H9 (cell line): ENCODE results near the gene FAM53B. TPM values are rescaled to one million over a fixed set of nuclear protein-coding genes. Genes with fewer than 3 reads are reported as not detected.

Experiments
- DNase-seq: peaks from one replicate; pipeline ENCODE4 v3.0.0-alpha.2; 2017
- H2AFZ ChIP-seq: one replicate; pipeline ENCODE4 v1.6.1; 2013; ENCODE audit warnings: mild to moderate bottlenecking, low read length, control low read depth, moderate library complexity
- H2AK5ac ChIP-seq: 2 replicates; pipeline ENCODE4 v1.6.1; 2013; ENCODE audit warnings: low read length, control low read depth, mixed read lengths; ENCODE audit not compliant: insufficient read length
- H2BK120ac ChIP-seq: one replicate; pipeline ENCODE4 v1.6.1; 2013; ENCODE audit warnings: low read depth, mild to moderate bottlenecking, low read length, control low read depth, inconsistent platforms; ENCODE audit not compliant: poor library complexity, severe bottlenecking
- H2BK12ac ChIP-seq: 2 replicates; pipeline ENCODE4 v1.6.1; 2013; ENCODE audit warnings: low read length, control low read depth, mixed read lengths, low read depth; ENCODE audit not compliant: insufficient read length
- H2BK15ac ChIP-seq: 2 replicates; pipeline ENCODE4 v1.6.1; 2013; ENCODE audit warnings: low read depth, low read length, control low read depth
- H2BK20ac ChIP-seq: one replicate; pipeline ENCODE4 v1.6.1; 2013; ENCODE audit warnings: low read depth, mild to moderate bottlenecking, low read length, control low read depth, inconsistent platforms; ENCODE audit not compliant: poor library complexity, severe bottlenecking
- H2BK5ac ChIP-seq: 2 replicates; pipeline ENCODE4 v1.6.1; 2013; ENCODE audit warnings: low read length, control low read depth, mixed read lengths; ENCODE audit not compliant: insufficient read length
- H3K14ac ChIP-seq: 2 replicates; pipeline ENCODE4 v1.6.1; 2013; ENCODE audit warnings: low read length, control low read depth; ENCODE audit not compliant: insufficient read depth
- H3K18ac ChIP-seq: 2 replicates; pipeline ENCODE4 v1.6.1; 2013; ENCODE audit warnings: low read depth, mild to moderate bottlenecking, mixed read lengths, low read length, control low read depth; ENCODE audit not compliant: insufficient read length
- H3K23ac ChIP-seq: 2 replicates; pipeline ENCODE4 v1.6.1; 2013; ENCODE audit warnings: low read length, control low read depth, mixed read lengths, low read depth; ENCODE audit not compliant: insufficient read length
- H3K23me2 ChIP-seq: 2 replicates; pipeline ENCODE4 v1.6.1; 2013; ENCODE audit warnings: low read depth, mild to moderate bottlenecking, mixed read lengths, low read length, control low read depth; ENCODE audit not compliant: insufficient read length, poor library complexity, severe bottlenecking
- H3K27ac ChIP-seq: 2 replicates; pipeline ENCODE4 v1.5.1; 2013; ENCODE audit warnings: low read length, control low read depth, mixed read lengths, low read depth; ENCODE audit not compliant: insufficient read length
- H3K27me3 ChIP-seq: 2 replicates; pipeline ENCODE4 v1.6.1; 2013; ENCODE audit warnings: low read length, control low read depth, inconsistent platforms; ENCODE audit not compliant: insufficient read depth
- H3K4ac ChIP-seq: 2 replicates; pipeline ENCODE4 v1.6.1; 2013; ENCODE audit warnings: low read depth, mild to moderate bottlenecking, control low read depth, inconsistent platforms, low read length, moderate library complexity
- H3K4me1 ChIP-seq: 2 replicates; pipeline ENCODE4 v1.6.1; 2013; ENCODE audit warnings: low read length, control low read depth, inconsistent platforms; ENCODE audit not compliant: insufficient read depth
- H3K4me2 ChIP-seq: 2 replicates; pipeline ENCODE4 v1.6.1; 2013; ENCODE audit warnings: low read length, control low read depth, mixed read lengths; ENCODE audit not compliant: insufficient read length, insufficient read depth
- H3K56ac ChIP-seq: 2 replicates; pipeline ENCODE4 v1.6.1; 2013; ENCODE audit warnings: low read depth, mild to moderate bottlenecking, mixed read lengths, low read length, control low read depth; ENCODE audit not compliant: insufficient read length
- H3K79me1 ChIP-seq: 2 replicates; pipeline ENCODE4 v1.6.1; 2013; ENCODE audit warnings: low read depth, mild to moderate bottlenecking, moderate library complexity, low read length, control low read depth, inconsistent platforms; ENCODE audit not compliant: insufficient read depth, poor library complexity, severe bottlenecking
- H3K79me2 ChIP-seq: 2 replicates; pipeline ENCODE4 v1.6.1; 2013; ENCODE audit warnings: low read length, control low read depth, inconsistent platforms; ENCODE audit not compliant: insufficient read depth
- H3K9ac ChIP-seq: 2 replicates; pipeline ENCODE4 v1.6.1; 2013; ENCODE audit warnings: low read length, control low read depth, mixed read lengths; ENCODE audit not compliant: insufficient read length; ENCODE audit errors: extremely low read depth
- H3K9me3 ChIP-seq: one replicate; pipeline ENCODE4 v1.6.1; 2013; ENCODE audit warnings: low read depth, low read length, inconsistent platforms; ENCODE audit not compliant: control insufficient read depth
- H3T11ph ChIP-seq: one replicate; pipeline ENCODE4 v1.6.1; 2013; ENCODE audit warnings: mild to moderate bottlenecking, low read length, control low read depth, inconsistent platforms
- H4K20me1 ChIP-seq: one replicate; pipeline ENCODE4 v1.6.1; 2013; ENCODE audit not compliant: control insufficient read depth, insufficient read length, insufficient read depth
- H4K5ac ChIP-seq: 2 replicates; pipeline ENCODE4 v1.6.1; 2013; ENCODE audit warnings: low read depth, mild to moderate bottlenecking, mixed read lengths, low read length, control low read depth; ENCODE audit not compliant: insufficient read length
- H4K8ac ChIP-seq: replicated peaks from 2 replicates; pipeline ENCODE4 v1.6.1; 2013; ENCODE audit warnings: low read length, control low read depth, mixed read lengths, low read depth; ENCODE audit not compliant: insufficient read length
- H4K91ac ChIP-seq: 2 replicates; pipeline ENCODE4 v1.6.1; 2013; ENCODE audit warnings: low read depth, mild to moderate bottlenecking, moderate library complexity, mixed read lengths, low read length, control low read depth; ENCODE audit not compliant: insufficient read length
- H3K27ac Mint-ChIP-seq, 3 experiments: 2 replicates in 2 of 3; 3 replicates in 1 of 3; pipeline ENCODE4 v1.8.0; 2020 to 2021; ENCODE audit warnings: mixed read lengths in 3 of 3, mild to moderate bottlenecking in 1 of 3, moderate library complexity in 1 of 3
- H3K27me3 Mint-ChIP-seq: 2 replicates; pipeline ENCODE4 v1.8.0; 2021; ENCODE audit warnings: low read depth, mild to moderate bottlenecking, moderate library complexity, mixed read lengths
- H3K36me3 Mint-ChIP-seq, 3 experiments: 2 replicates in 2 of 3; 3 replicates in 1 of 3; pipeline ENCODE4 v1.8.0; 2020 to 2021; ENCODE audit warnings: low read depth in 3 of 3, mixed read lengths in 3 of 3; ENCODE audit not compliant: insufficient read depth in 1 of 3
- H3K4me1 Mint-ChIP-seq, 2 experiments: 2 replicates each; pipeline ENCODE4 v1.8.0; 2020; ENCODE audit warnings: mixed read lengths in 2 of 2
- H3K4me3 Mint-ChIP-seq, 2 experiments: 2 replicates in 1 of 2; 3 replicates in 1 of 2; pipeline ENCODE4 v1.8.0; 2020 to 2021; ENCODE audit warnings: mild to moderate bottlenecking in 2 of 2, mixed read lengths in 2 of 2, moderate library complexity in 1 of 2
- H3K9me3 Mint-ChIP-seq, 2 experiments: 2 replicates in 1 of 2; 3 replicates in 1 of 2; pipeline ENCODE4 v1.8.0; 2020; ENCODE audit warnings: mild to moderate bottlenecking in 2 of 2, mixed read lengths in 2 of 2, moderate library complexity in 1 of 2
- WGBS: extraction: QIAGEN DNeasy Blood & Tissue Kit; methylation state at CpG from one replicate; pipeline ENCODE4 v1.1.7; 2013; ENCODE audit warnings: missing lambda C conversion rate, low lambda C conversion rate, mixed read lengths; ENCODE audit not compliant: insufficient read length; ENCODE audit errors: extremely low coverage; 5-methylcytosine and 5-hydroxymethylcytosine counted together
- total RNA-seq: library from RNA; stranded (reverse); gene quantifications from 2 replicates; pipeline ENCODE4 v1.2.1, GENCODE V29; 2021
- TF ChIP-seq, protein P1 (sequence below): fragments of 200-600 bp; sonication (generic); conservative IDR thresholded peaks from 3 replicates; pipeline ENCODE4 v1.8.0; 2021; ENCODE audit warnings: antibody characterized with exemption, mild to moderate bottlenecking

The FAM53B gene
- total RNA-seq, 1 experiment from 2014 or later = 11.5 TPM

DNA sequence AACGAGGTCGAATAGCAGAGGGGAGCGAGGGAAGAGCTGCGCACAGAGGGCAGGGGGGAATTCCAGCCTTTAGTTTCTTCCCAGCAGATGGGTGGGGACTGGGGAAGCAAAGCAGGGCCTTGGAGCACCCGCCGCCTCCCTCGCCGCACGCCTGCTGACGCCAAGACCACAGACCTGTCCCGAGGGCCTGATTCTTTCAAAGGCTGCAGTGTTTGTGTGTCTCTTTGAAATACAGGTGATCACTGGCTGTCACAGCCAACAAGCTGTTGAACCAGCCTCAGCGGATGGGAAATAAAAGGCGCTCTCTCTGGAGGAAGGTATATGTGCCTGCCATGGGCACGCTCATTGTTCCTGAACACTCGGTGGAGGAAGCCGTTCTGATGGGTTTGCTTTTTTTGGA lies 119.3 kb downstream of the FAM53B start:
- no peaks in the 10 kb centered on the region for H3K79me1 ChIP-seq
- Mint-ChIP-seq H3K9me3 (no peaks in the 10 kb centered on the region), H3K4me3 (no peak overlapping the region), H3K27me3 (peaks cover 1% of the 10 kb centered on the region; the same call in 1 of the 2 replicates), H3K36me3 (no peaks in the 10 kb centered on the region; a peak in 1 of 7 replicates), H3K4me1 (peaks cover 28 to 35% of the 10 kb centered on the region in 2 experiments), H3K27ac (peak overlapping the region; percentile 54 to 70 (median 56); a peak in 5 of 7 replicates)
- no peak overlapping the region for H2BK5ac ChIP-seq
- no peak overlapping the region for H2AFZ ChIP-seq
- H2AK5ac ChIP-seq = no peak overlapping the region
- DNase-seq = no peak
- H4K5ac ChIP-seq = no peak overlapping the region
- no peaks in the 10 kb centered on the region for H3K27me3 ChIP-seq
- H3T11ph ChIP-seq = no peak overlapping the region
- H2BK20ac ChIP-seq = no peak overlapping the region
- no peaks in the 10 kb centered on the region for H3K23me2 ChIP-seq
- no peak overlapping the region for H4K91ac ChIP-seq
- no peaks in the 10 kb centered on the region for H3K79me2 ChIP-seq
- no peaks in the 10 kb centered on the region for H3K9me3 ChIP-seq
- no peak overlapping the region for H3K9ac ChIP-seq
- no peak overlapping the region for H3K18ac ChIP-seq
- no peak overlapping the region for H3K27ac ChIP-seq
- H3K4me2 ChIP-seq = no peak overlapping the region
- no peak overlapping the region for H2BK15ac ChIP-seq
- H3K23ac ChIP-seq = no peak overlapping the region
- H3K4me1 ChIP-seq = peaks cover 3% of the 10 kb centered on the region; the same call in 1 of the 2 replicates
- TF ChIP-seq, protein P1, sequence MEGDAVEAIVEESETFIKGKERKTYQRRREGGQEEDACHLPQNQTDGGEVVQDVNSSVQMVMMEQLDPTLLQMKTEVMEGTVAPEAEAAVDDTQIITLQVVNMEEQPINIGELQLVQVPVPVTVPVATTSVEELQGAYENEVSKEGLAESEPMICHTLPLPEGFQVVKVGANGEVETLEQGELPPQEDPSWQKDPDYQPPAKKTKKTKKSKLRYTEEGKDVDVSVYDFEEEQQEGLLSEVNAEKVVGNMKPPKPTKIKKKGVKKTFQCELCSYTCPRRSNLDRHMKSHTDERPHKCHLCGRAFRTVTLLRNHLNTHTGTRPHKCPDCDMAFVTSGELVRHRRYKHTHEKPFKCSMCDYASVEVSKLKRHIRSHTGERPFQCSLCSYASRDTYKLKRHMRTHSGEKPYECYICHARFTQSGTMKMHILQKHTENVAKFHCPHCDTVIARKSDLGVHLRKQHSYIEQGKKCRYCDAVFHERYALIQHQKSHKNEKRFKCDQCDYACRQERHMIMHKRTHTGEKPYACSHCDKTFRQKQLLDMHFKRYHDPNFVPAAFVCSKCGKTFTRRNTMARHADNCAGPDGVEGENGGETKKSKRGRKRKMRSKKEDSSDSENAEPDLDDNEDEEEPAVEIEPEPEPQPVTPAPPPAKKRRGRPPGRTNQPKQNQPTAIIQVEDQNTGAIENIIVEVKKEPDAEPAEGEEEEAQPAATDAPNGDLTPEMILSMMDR = no peak
- H2BK12ac ChIP-seq = no peak overlapping the region
- no peak overlapping the region for H3K4ac ChIP-seq
- no peak overlapping the region for H3K14ac ChIP-seq
- no peak overlapping the region for H2BK120ac ChIP-seq
- H4K20me1 ChIP-seq = no peaks in the 10 kb centered on the region
- H3K56ac ChIP-seq = no peak overlapping the region
- no CpG with 5 or more reads among the region's 16 CpGs for WGBS
- no peak overlapping the region for H4K8ac ChIP-seq
